ENCODE results near the gene TMEM11. TPM values are rescaled to one million over a fixed set of nuclear protein-coding genes. Genes with fewer than 3 reads are reported as not detected.

The TMEM11 gene
- total RNA-seq, 1 experiment from 2014 or later = 47.6 TPM

- POLR2A ChIA-PET (ENCODE audit: low non-redundant PET) = no interaction called here
- DNase-seq (ENCODE audit: low spot score) = no peak
- no peak overlapping the region for H3K4me3 ChIP-seq (ENCODE audit: low read depth, low read length, poor library complexity, severe bottlenecking)
- H3K36me3 ChIP-seq (ENCODE audit: insufficient read depth, low read length, poor library complexity, severe bottlenecking) = no peaks in the 10 kb centered on the region
- BruUV-seq (replicated peaks) = no TSS peak
- TF ChIP-seq EZH2 (IDR thresholded peaks at IDR 0.05; ENCODE audit: borderline replicate concordance, low read depth, low read length, poor library complexity, severe bottlenecking) = no peak
- TF ChIP-seq, protein P1, sequence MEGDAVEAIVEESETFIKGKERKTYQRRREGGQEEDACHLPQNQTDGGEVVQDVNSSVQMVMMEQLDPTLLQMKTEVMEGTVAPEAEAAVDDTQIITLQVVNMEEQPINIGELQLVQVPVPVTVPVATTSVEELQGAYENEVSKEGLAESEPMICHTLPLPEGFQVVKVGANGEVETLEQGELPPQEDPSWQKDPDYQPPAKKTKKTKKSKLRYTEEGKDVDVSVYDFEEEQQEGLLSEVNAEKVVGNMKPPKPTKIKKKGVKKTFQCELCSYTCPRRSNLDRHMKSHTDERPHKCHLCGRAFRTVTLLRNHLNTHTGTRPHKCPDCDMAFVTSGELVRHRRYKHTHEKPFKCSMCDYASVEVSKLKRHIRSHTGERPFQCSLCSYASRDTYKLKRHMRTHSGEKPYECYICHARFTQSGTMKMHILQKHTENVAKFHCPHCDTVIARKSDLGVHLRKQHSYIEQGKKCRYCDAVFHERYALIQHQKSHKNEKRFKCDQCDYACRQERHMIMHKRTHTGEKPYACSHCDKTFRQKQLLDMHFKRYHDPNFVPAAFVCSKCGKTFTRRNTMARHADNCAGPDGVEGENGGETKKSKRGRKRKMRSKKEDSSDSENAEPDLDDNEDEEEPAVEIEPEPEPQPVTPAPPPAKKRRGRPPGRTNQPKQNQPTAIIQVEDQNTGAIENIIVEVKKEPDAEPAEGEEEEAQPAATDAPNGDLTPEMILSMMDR (conservative IDR thresholded peaks at IDR 0.05; ENCODE audit: low read depth, low read length) = no peak
- no peaks in the 10 kb centered on the region for H3K4me1 ChIP-seq (ENCODE audit: insufficient read depth, low read length, poor library complexity, severe bottlenecking)
- H3K27me3 ChIP-seq (replicated peaks; ENCODE audit: insufficient read depth, low read depth, low read length, poor library complexity) = no peaks in the 10 kb centered on the region
- no peaks in the 10 kb centered on the region for H3K9me3 ChIP-seq (ENCODE audit: low read depth, low read length, poor library complexity, severe bottlenecking)
- H3K27ac ChIP-seq (ENCODE audit: low read depth, low read length, poor library complexity, severe bottlenecking) = no peak overlapping the region
- intact Hi-C loops (cut with micrococcal nuclease; ENCODE audit: unreplicated experiment) = no loop called here
- CTCF ChIA-PET = no interaction called here
These were observed 39.2 kb downstream of the TMEM11 start for GRCh38 chr17:21174713-21175112.

- no peaks in the 10 kb centered on the region for H3K36me3 ChIP-seq (ENCODE audit: insufficient read depth, low read length, poor library complexity, severe bottlenecking)
- intact Hi-C loops (cut with micrococcal nuclease; ENCODE audit: unreplicated experiment) = no loop called here
- no peaks in the 10 kb centered on the region for H3K9me3 ChIP-seq (ENCODE audit: low read depth, low read length, poor library complexity, severe bottlenecking)
- no peak overlapping the region for H3K4me3 ChIP-seq (ENCODE audit: low read depth, low read length, poor library complexity, severe bottlenecking)
- no peaks in the 10 kb centered on the region for H3K4me1 ChIP-seq (ENCODE audit: insufficient read depth, low read length, poor library complexity, severe bottlenecking)
- no peak overlapping the region for H3K27ac ChIP-seq (ENCODE audit: low read depth, low read length, poor library complexity, severe bottlenecking)
- ChIA-PET POLR2A (ENCODE audit: low non-redundant PET) (no interaction called here), CTCF (no interaction called here)
- no TSS peak for BruUV-seq (replicated peaks)
- no peak for DNase-seq (ENCODE audit: low spot score)
- no peak for TF ChIP-seq EZH2 (IDR thresholded peaks at IDR 0.05; ENCODE audit: borderline replicate concordance, low read depth, low read length, poor library complexity, severe bottlenecking)
- TF ChIP-seq, protein P1 (conservative IDR thresholded peaks at IDR 0.05; ENCODE audit: low read depth, low read length) = no peak
- no peaks in the 10 kb centered on the region for H3K27me3 ChIP-seq (replicated peaks; ENCODE audit: insufficient read depth, low read depth, low read length, poor library complexity)
These were observed 39.8 kb downstream of the TMEM11 start for GRCh38 chr17:21174186-21174585.

- intact Hi-C loops (cut with micrococcal nuclease; ENCODE audit: unreplicated experiment) = no loop called here
- BruUV-seq (replicated peaks) = no TSS peak
- no peak for TF ChIP-seq EZH2 (IDR thresholded peaks at IDR 0.05; ENCODE audit: borderline replicate concordance, low read depth, low read length, poor library complexity, severe bottlenecking)
- TF ChIP-seq, protein P1 (conservative IDR thresholded peaks at IDR 0.05; ENCODE audit: low read depth, low read length) = no peak
- Histone ChIP-seq H3K4me1 (ENCODE audit: insufficient read depth, low read length, poor library complexity, severe bottlenecking) (no peaks in the 10 kb centered on the region), H3K27ac (ENCODE audit: low read depth, low read length, poor library complexity, severe bottlenecking) (no peak overlapping the region), H3K4me3 (ENCODE audit: low read depth, low read length, poor library complexity, severe bottlenecking) (no peak overlapping the region), H3K27me3 (replicated peaks; ENCODE audit: insufficient read depth, low read depth, low read length, poor library complexity) (no peaks in the 10 kb centered on the region), H3K36me3 (ENCODE audit: insufficient read depth, low read length, poor library complexity, severe bottlenecking) (no peaks in the 10 kb centered on the region), H3K9me3 (ENCODE audit: low read depth, low read length, poor library complexity, severe bottlenecking) (no peaks in the 10 kb centered on the region)
- POLR2A ChIA-PET (ENCODE audit: low non-redundant PET) = no interaction called here
- DNase-seq (ENCODE audit: low spot score) = no peak
- CTCF ChIA-PET = no interaction called here
These were observed 40.4 kb downstream of the TMEM11 start for GRCh38 chr17:21173543-21173942.
